HepG2 (cell line): Measurements from ENCODE around the gene CIBAR2. TPM values are rescaled to one million over a fixed set of nuclear protein-coding genes. Genes with fewer than 3 reads are reported as not detected.

Experiments
- MYPOP ChIP-seq: sonication (generic); formaldehyde crosslinking; IDR thresholded peaks from 2 replicates; pipeline ENCODE4 v1.8.1; 2023; ENCODE audit warnings: mild to moderate bottlenecking, moderate library complexity, missing genetic modification reagents
- SNAPC4 ChIP-seq: sonication (generic); formaldehyde crosslinking; IDR thresholded peaks from 2 replicates; pipeline ENCODE4 v1.4.0; 2020; ENCODE audit warnings: mild to moderate bottlenecking, missing genetic modification reagents
- SNRNP70 ChIP-seq: fragments of 200-400 bp; formaldehyde crosslinking; IDR thresholded peaks from 2 replicates; pipeline ENCODE4 v1.6.1; 2017; ENCODE audit warnings: mild to moderate bottlenecking, low read depth, low read length, moderate library complexity
- TERF1 ChIP-seq: sonication (generic); formaldehyde crosslinking; IDR thresholded peaks from 2 replicates; pipeline ENCODE4 v1.8.0; 2022; ENCODE audit warnings: mild to moderate bottlenecking, missing genetic modification reagents, moderate library complexity
- ZNF354B ChIP-seq: sonication (generic); formaldehyde crosslinking; IDR thresholded peaks from 2 replicates; pipeline ENCODE4 v1.8.0; 2022; ENCODE audit warnings: mild to moderate bottlenecking, missing genetic modification reagents
- polyA plus RNA-seq, 8 experiments: library from polyadenylated mRNA; depleted of rRNA in 3 of 8; stranded (reverse) in 7 of 8; unstranded in 1 of 8; fragments of >200 nt; fragmentation: Illumina TruSeq in 4 of 8; extraction: Trizol in 4 of 8; gene quantifications; 2 replicates each; pipeline versions ENCODE4 v1.2.1 to v1.2.3, GENCODE V29; 2011 to 2016; ENCODE audit warnings: low read depth in 4 of 8, missing spikeins in 1 of 8, mixed read lengths in 1 of 8; ENCODE audit not compliant: insufficient read depth in 1 of 8
- total RNA-seq, 5 experiments: library from RNA; depleted of rRNA; stranded (reverse); fragments of >200 nt; fragmentation: Illumina TruSeq; extraction: Trizol; gene quantifications; 2 replicates each; pipeline ENCODE4 v1.2.3, GENCODE V29; 2016; ENCODE audit warnings: low read depth in 1 of 5

CIBAR2 gene
- total and polyA plus RNA-seq, 2 of the 13 experiments (the other 11 are each of a cell fraction or from before 2014, with no cell fraction given) = not detected

- TF ChIP-seq SNAPC4 (CRISPR knock-in tag) (no peak), ZNF354B (no peak), SNRNP70 (no peak), TERF1 (CRISPR knock-in tag) (no peak), MYPOP (CRISPR knock-in tag) (no peak)
Measured at GRCh38 chr16:85092851-85093250, 19.4 kb downstream of the CIBAR2 start (continued).
